WERI-Rb-1 (cell line): Measurements from ENCODE around the gene TM9SF2.

Experiments used
- DNase-seq: peaks from one replicate; pipeline ENCODE4 v3.0.0-alpha.2; 2020
- H3K27ac ChIP-seq: fragments of 250-450 bp; sonication (Bioruptor Pico); 2 replicates; pipeline ENCODE4 v1.5.1; 2020; ENCODE audit warnings: mild to moderate bottlenecking, moderate library complexity
- H3K27me3 ChIP-seq: fragments of 250-450 bp; sonication (Bioruptor Pico); 2 replicates; pipeline ENCODE4 v1.5.1; 2021; ENCODE audit warnings: mild to moderate bottlenecking, low read depth, moderate library complexity; ENCODE audit not compliant: insufficient read depth, severe bottlenecking
- H3K36me3 ChIP-seq: fragments of 250-450 bp; sonication (Bioruptor Pico); 2 replicates; pipeline ENCODE4 v1.5.1; 2020; ENCODE audit warnings: mild to moderate bottlenecking, moderate library complexity
- H3K4me3 ChIP-seq: 2 replicates; pipeline ENCODE4 v1.5.1; 2011; ENCODE audit warnings: low read depth, mild to moderate bottlenecking, control low read depth, low read length
- H3K9me3 ChIP-seq: fragments of 250-450 bp; sonication (Bioruptor Pico); 2 replicates; pipeline ENCODE4 v1.5.1; 2021; ENCODE audit warnings: mild to moderate bottlenecking, moderate library complexity; ENCODE audit not compliant: severe bottlenecking
- TF ChIP-seq, protein P1 (sequence below): IDR thresholded peaks from 2 replicates; pipeline ENCODE4 v1.5.1; 2011; ENCODE audit warnings: low read depth, mild to moderate bottlenecking, control low read depth, inconsistent platforms, low read length

Gene TM9SF2

GRCh38 chr13:99545979-99546378, 44.7 kb downstream of the TM9SF2 start:
- TF ChIP-seq, protein P1, sequence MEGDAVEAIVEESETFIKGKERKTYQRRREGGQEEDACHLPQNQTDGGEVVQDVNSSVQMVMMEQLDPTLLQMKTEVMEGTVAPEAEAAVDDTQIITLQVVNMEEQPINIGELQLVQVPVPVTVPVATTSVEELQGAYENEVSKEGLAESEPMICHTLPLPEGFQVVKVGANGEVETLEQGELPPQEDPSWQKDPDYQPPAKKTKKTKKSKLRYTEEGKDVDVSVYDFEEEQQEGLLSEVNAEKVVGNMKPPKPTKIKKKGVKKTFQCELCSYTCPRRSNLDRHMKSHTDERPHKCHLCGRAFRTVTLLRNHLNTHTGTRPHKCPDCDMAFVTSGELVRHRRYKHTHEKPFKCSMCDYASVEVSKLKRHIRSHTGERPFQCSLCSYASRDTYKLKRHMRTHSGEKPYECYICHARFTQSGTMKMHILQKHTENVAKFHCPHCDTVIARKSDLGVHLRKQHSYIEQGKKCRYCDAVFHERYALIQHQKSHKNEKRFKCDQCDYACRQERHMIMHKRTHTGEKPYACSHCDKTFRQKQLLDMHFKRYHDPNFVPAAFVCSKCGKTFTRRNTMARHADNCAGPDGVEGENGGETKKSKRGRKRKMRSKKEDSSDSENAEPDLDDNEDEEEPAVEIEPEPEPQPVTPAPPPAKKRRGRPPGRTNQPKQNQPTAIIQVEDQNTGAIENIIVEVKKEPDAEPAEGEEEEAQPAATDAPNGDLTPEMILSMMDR: no peak
- no peak for DNase-seq
- peaks cover 83% of the 10 kb centered on the region for H3K36me3 ChIP-seq
- no peak overlapping the region for H3K27ac ChIP-seq
- H3K9me3 ChIP-seq: no peaks in the 10 kb centered on the region
- no peak overlapping the region for H3K4me3 ChIP-seq
- H3K27me3 ChIP-seq: no peaks in the 10 kb centered on the region

DNA sequence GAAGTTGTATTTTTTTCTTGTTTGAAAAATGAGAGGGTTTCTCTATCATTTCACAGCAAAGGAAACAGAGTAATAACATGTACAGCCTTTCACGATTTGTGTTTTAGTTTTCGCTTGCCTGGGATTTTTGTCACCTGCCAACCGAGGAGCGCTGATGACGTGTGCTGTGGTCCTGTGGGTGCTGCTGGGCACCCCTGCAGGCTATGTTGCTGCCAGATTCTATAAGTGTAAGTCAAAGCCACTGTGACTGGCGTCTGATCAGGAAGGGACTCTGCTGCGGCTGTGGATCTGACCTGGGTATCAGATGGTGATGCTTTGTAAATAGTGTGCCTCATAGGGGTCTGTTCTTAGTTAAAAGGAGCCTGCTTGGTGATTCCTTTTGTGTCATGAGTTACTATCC, 45.6 kb downstream of the TM9SF2 start:
- DNase-seq: no peak
- H3K36me3 ChIP-seq: peaks cover 82% of the 10 kb centered on the region
- TF ChIP-seq, protein P1: no peak

GRCh38 chr13:99548448-99548847, 47.2 kb downstream of the TM9SF2 start:
- TF ChIP-seq, protein P1: no peak
- no peak overlapping the region for H3K27ac ChIP-seq
- no peaks in the 10 kb centered on the region for H3K9me3 ChIP-seq
- H3K4me3 ChIP-seq: no peak overlapping the region
- no peak for DNase-seq
- peaks cover 83% of the 10 kb centered on the region for H3K36me3 ChIP-seq
- no peaks in the 10 kb centered on the region for H3K27me3 ChIP-seq

More for the DNA sequence above, 45.6 kb downstream of the TM9SF2 start:
- H3K27me3 ChIP-seq: no peaks in the 10 kb centered on the region
- no peak overlapping the region for H3K27ac ChIP-seq
- no peaks in the 10 kb centered on the region for H3K9me3 ChIP-seq
- no peak overlapping the region for H3K4me3 ChIP-seq

GRCh38 chr13:99553033-99553432, 51.8 kb downstream of the TM9SF2 start:
- Histone ChIP-seq H3K9me3 (no peaks in the 10 kb centered on the region), H3K27ac (no peak overlapping the region), H3K4me3 (no peak overlapping the region), H3K27me3 (no peaks in the 10 kb centered on the region), H3K36me3 (peaks cover 78% of the 10 kb centered on the region)
- DNase-seq: no peak
- TF ChIP-seq, protein P1: no peak

GRCh38 chr13:99555149-99555548, 53.9 kb downstream of the TM9SF2 start:
- H3K4me3 ChIP-seq: no peak overlapping the region
- no peaks in the 10 kb centered on the region for H3K27me3 ChIP-seq
- no peak overlapping the region for H3K27ac ChIP-seq
- TF ChIP-seq, protein P1: no peak
- peaks cover 69% of the 10 kb centered on the region for H3K36me3 ChIP-seq
- H3K9me3 ChIP-seq: no peaks in the 10 kb centered on the region
- no peak for DNase-seq

- DNase-seq: no peak
- TF ChIP-seq, protein P1: no peak
- Histone ChIP-seq H3K27ac (no peak overlapping the region), H3K36me3 (peaks cover 70% of the 10 kb centered on the region), H3K9me3 (no peaks in the 10 kb centered on the region), H3K4me3 (no peak overlapping the region), H3K27me3 (no peaks in the 10 kb centered on the region)
These were observed 55.7 kb downstream of the TM9SF2 start for GRCh38 chr13:99556867-99557443.
